Mesothelial cell of epicardium (in vitro differentiated cells): ENCODE data around the gene RPL35. TPM values are rescaled to one million over a fixed set of nuclear protein-coding genes. Genes with fewer than 3 reads are reported as not detected.

Experiments used
- DNase-seq, 2 experiments: peaks; one replicate each; pipeline ENCODE4 v3.0.0; 2021; ENCODE audit warnings: low spot score in 2 of 2; ENCODE audit not compliant: unreplicated experiment in 2 of 2
- H3K27ac Mint-ChIP-seq: 2 replicates; pipeline ENCODE4 v1.8.0; 2021; ENCODE audit warnings: mixed read lengths
- H3K27me3 Mint-ChIP-seq: 2 replicates; pipeline ENCODE4 v1.8.0; 2021; ENCODE audit warnings: low read depth, mixed read lengths
- H3K36me3 Mint-ChIP-seq: 2 replicates; pipeline ENCODE4 v1.8.0; 2021; ENCODE audit warnings: mixed read lengths
- H3K4me1 Mint-ChIP-seq: 2 replicates; pipeline ENCODE4 v1.8.0; 2021; ENCODE audit warnings: mixed read lengths
- H3K4me3 Mint-ChIP-seq: 2 replicates; pipeline ENCODE4 v1.8.0; 2021; ENCODE audit warnings: mild to moderate bottlenecking, moderate library complexity, mixed read lengths
- H3K9me3 Mint-ChIP-seq: 2 replicates; pipeline ENCODE4 v1.8.0; 2021; ENCODE audit warnings: mixed read lengths
- CTCF ChIP-seq: fragments of 200-600 bp; sonication (generic); IDR thresholded peaks from one replicate; pipeline ENCODE4 v1.5.0; 2021; ENCODE audit warnings: antibody characterized with exemption; ENCODE audit not compliant: unreplicated experiment
- total RNA-seq: library from RNA; stranded (reverse); gene quantifications from 3 replicates; pipeline ENCODE4 v1.2.1, GENCODE V29; 2021

RPL35 gene
- total RNA-seq, 1 donor from 2014 or later, result 1,103 TPM

GRCh38 chr9:124854822-124855221 lies 6.9 kb downstream of the RPL35 start:
- Mint-ChIP-seq H3K27me3 (no peaks in the 10 kb centered on the region), H3K36me3 (no peaks in the 10 kb centered on the region), H3K27ac (no peak overlapping the region), H3K4me1 (peaks cover 19% of the 10 kb centered on the region), H3K9me3 (no peaks in the 10 kb centered on the region), H3K4me3 (no peak overlapping the region)
- no peak for DNase-seq
- no peak for TF ChIP-seq CTCF

GRCh38 chr9:124854161-124854560 lies 7.6 kb downstream of the RPL35 start:
- H3K27ac Mint-ChIP-seq, result no peak overlapping the region
- no peaks in the 10 kb centered on the region for H3K9me3 Mint-ChIP-seq
- H3K36me3 Mint-ChIP-seq, result no peaks in the 10 kb centered on the region
- no peak overlapping the region for H3K4me3 Mint-ChIP-seq
- H3K4me1 Mint-ChIP-seq, result peaks cover 17% of the 10 kb centered on the region
- TF ChIP-seq CTCF, result no peak
- no peaks in the 10 kb centered on the region for H3K27me3 Mint-ChIP-seq
- no peak for DNase-seq

GRCh38 chr9:124853605-124854143 lies 8.1 kb downstream of the RPL35 start:
- Mint-ChIP-seq H3K4me1 (peaks cover 17% of the 10 kb centered on the region), H3K27ac (no peak overlapping the region), H3K9me3 (no peaks in the 10 kb centered on the region), H3K4me3 (peak overlapping the region; percentile 66), H3K36me3 (no peaks in the 10 kb centered on the region), H3K27me3 (no peaks in the 10 kb centered on the region)
- no peak for DNase-seq
- TF ChIP-seq CTCF, result no peak

GRCh38 chr9:124852829-124853531 lies 8.8 kb downstream of the RPL35 start, which contains the start of gene WDR38:
WDR38 (plus strand) TSS chr9:124853460; CDS start chr9:124853532, 72 bp downstream.
- TF ChIP-seq CTCF, result peak; percentile 99
- Mint-ChIP-seq H3K9me3 (no peaks in the 10 kb centered on the region), H3K4me3 (peak within 1 kb of the TSS; percentile 66), H3K36me3 (no peaks in the 10 kb centered on the region), H3K4me1 (peaks cover 17% of the 10 kb centered on the region), H3K27me3 (no peaks in the 10 kb centered on the region), H3K27ac (no peak within 1 kb of the TSS)
- peak; percentile 65 to 86 for DNase-seq

GRCh38 chr9:124852121-124852828 lies 9.5 kb downstream of the RPL35 start:
- no peak for TF ChIP-seq CTCF
- Mint-ChIP-seq H3K4me3 (peak overlapping the region; percentile 66), H3K27me3 (no peaks in the 10 kb centered on the region), H3K9me3 (no peaks in the 10 kb centered on the region), H3K27ac (no peak overlapping the region), H3K4me1 (peaks cover 17% of the 10 kb centered on the region), H3K36me3 (no peaks in the 10 kb centered on the region)
- DNase-seq, result no peak
